Brain microvascular endothelial cell (primary cell): ENCODE measurements around the gene CD247.
A peak's percentile ranks its signal among the peaks of the same experiment; 100 is the strongest.

Source experiments
- DNase-seq: peaks from one replicate; pipeline ENCODE4 v3.0.0-alpha.2; 2020
- H3K27ac ChIP-seq: fragments of 250-450 bp; sonication (Bioruptor Pico); 2 replicates; pipeline ENCODE4 v1.5.1; 2020; ENCODE audit warnings: mild to moderate bottlenecking, moderate library complexity
- H3K27me3 ChIP-seq: fragments of 250-450 bp; sonication (Bioruptor Pico); replicated peaks from 2 replicates; pipeline ENCODE4 v1.5.1; 2020; ENCODE audit warnings: mild to moderate bottlenecking
- H3K36me3 ChIP-seq: fragments of 250-450 bp; sonication (Bioruptor Pico); replicated peaks from 2 replicates; pipeline ENCODE4 v1.5.1; 2020; ENCODE audit warnings: mild to moderate bottlenecking
- H3K4me3 ChIP-seq: 2 replicates; pipeline ENCODE4 v1.5.1; 2011; ENCODE audit warnings: low read depth, mild to moderate bottlenecking, control low read depth, low read length, moderate library complexity
- in situ Hi-C: cut with HindIII; loops from 2 replicates; pipeline ENCODE4 v1.10.0; 2017; ENCODE audit warnings: low sequenced_read_pairs, low pct_ligation_motif_present
- TF ChIP-seq, protein P1 (sequence below): IDR thresholded peaks from 2 replicates; pipeline ENCODE4 v1.5.1; 2011; ENCODE audit warnings: low read depth, mild to moderate bottlenecking, moderate library complexity, low read length, control low read depth, inconsistent platforms; ENCODE audit errors: missing control alignments

CD247 gene

DNA sequence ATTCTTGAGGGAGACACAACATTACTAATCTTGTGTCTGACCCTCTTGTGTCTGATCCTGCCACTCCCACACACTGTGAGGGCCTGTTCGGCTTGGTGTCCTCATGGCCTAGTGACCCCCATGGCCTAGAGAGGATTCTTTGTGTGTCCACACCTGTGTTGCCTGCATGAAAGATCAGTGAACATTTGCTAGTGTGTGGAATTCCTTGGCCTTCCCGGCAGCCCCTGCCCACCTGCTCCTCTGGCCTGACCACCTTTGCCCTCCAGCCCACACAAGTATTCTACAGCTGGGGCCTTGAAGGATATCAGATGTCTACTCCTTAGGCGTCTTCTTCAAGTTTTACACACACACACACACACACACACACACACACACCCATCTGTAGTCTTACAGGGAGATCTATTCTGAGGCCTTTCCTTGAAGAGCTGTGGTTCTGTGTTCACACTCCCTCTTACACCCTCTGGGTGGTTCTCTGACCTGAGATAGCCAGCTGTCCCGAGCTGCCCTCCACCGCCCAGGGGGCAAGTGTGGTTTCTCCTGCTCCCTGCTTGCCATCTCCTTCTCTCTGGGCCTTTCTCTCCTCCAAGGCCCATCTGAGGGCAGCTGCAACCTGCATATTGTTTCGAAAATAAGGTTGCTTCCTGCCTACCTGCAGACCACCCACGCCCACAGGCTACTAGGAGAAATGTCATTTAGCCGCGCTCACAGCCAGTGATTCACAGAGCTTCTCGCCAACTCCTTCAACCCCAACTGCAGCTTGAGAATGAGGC lies 45.4 kb downstream of the CD247 start:
- TF ChIP-seq, protein P1, sequence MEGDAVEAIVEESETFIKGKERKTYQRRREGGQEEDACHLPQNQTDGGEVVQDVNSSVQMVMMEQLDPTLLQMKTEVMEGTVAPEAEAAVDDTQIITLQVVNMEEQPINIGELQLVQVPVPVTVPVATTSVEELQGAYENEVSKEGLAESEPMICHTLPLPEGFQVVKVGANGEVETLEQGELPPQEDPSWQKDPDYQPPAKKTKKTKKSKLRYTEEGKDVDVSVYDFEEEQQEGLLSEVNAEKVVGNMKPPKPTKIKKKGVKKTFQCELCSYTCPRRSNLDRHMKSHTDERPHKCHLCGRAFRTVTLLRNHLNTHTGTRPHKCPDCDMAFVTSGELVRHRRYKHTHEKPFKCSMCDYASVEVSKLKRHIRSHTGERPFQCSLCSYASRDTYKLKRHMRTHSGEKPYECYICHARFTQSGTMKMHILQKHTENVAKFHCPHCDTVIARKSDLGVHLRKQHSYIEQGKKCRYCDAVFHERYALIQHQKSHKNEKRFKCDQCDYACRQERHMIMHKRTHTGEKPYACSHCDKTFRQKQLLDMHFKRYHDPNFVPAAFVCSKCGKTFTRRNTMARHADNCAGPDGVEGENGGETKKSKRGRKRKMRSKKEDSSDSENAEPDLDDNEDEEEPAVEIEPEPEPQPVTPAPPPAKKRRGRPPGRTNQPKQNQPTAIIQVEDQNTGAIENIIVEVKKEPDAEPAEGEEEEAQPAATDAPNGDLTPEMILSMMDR: no peak
- in situ Hi-C loops: no loop called here
- Histone ChIP-seq H3K36me3 (no peaks in the 10 kb centered on the region), H3K4me3 (no peak overlapping the region), H3K27me3 (no peaks in the 10 kb centered on the region), H3K27ac (no peak overlapping the region)
- DNase-seq: no peak

DNA sequence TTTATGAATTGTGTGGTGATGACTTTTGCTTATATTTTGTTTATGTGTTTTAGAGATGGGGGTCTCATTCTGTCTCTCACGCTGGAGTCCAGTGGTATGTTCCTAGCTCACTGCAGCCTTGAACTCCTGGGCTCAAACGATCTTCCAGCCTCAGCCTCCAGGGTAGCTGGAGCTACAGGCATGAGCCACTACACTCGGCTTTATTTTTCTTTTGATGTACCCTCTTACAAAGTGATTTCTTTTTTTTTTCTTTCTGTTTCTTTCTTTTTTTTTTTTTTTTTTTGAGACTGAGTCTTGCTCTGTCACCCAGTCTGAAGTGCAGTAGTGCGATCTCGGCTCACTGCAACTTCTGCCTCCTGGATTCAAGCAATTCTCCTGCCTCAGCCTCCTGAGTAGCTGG lies 46.8 kb downstream of the CD247 start:
- Histone ChIP-seq H3K4me3 (no peak overlapping the region), H3K27me3 (no peaks in the 10 kb centered on the region), H3K36me3 (no peaks in the 10 kb centered on the region), H3K27ac (no peak overlapping the region)
- TF ChIP-seq, protein P1: no peak
- no peak for DNase-seq
- in situ Hi-C loops: no loop called here

DNA sequence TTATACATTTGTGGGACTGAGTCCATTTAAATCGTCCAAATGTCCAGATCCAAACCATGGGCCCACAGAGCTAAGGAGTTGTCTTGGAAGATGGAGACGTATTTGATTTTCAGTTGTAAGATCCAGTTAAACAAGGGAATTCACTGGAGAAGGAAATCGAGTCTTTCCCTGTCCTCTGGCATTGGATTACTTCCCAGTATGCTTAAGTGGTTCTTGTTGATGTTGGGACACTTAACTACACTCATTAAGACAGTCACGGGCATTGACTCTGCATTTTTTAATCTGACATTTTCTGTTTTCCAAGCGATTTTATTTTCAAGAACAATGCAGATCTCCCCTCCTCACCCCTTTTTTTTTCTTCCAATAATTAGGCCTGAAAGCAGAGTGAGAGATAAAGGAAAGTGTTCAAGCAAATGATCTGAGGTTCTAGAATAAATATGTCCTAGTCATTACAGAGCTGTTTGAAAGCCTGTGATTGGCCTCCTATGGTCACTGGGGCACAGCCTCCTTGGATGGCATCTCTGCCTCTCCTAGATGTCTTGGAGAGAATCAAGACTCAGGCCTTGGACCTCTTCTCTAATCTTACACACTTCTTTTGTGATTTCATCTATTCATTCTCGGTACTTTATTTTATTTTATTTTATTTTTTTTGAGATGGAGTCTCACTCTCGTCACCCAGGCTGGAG lies 48.9 kb downstream of the CD247 start:
- TF ChIP-seq, protein P1: no peak
- no peak overlapping the region for H3K4me3 ChIP-seq
- DNase-seq: no peak
- no peak overlapping the region for H3K27ac ChIP-seq
- in situ Hi-C loops: no loop called here
- no peaks in the 10 kb centered on the region for H3K27me3 ChIP-seq
- H3K36me3 ChIP-seq: no peaks in the 10 kb centered on the region

DNA sequence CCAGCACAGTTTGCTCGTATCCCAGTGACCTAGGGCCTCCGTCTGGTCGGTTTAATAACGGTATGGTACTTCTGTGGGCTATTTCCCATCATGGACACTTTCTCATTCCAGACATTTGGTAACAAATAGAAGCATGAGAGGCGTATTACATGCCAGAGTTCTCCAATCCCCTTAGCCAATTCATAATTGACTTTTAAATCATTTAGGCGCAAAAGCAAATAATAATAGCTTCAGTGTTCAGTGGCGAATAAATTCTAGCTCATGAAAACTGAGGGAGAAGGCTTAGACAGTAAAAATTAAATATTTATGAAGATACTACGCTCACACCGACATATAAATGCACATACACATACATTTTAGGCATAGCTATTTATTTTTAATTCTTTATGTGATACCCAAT lies 50.6 kb downstream of the CD247 start:
- Histone ChIP-seq H3K36me3 (no peaks in the 10 kb centered on the region), H3K27ac (no peak overlapping the region), H3K4me3 (no peak overlapping the region), H3K27me3 (no peaks in the 10 kb centered on the region)
- no peak for DNase-seq
- TF ChIP-seq, protein P1: no peak
- in situ Hi-C loops: no loop called here

DNA sequence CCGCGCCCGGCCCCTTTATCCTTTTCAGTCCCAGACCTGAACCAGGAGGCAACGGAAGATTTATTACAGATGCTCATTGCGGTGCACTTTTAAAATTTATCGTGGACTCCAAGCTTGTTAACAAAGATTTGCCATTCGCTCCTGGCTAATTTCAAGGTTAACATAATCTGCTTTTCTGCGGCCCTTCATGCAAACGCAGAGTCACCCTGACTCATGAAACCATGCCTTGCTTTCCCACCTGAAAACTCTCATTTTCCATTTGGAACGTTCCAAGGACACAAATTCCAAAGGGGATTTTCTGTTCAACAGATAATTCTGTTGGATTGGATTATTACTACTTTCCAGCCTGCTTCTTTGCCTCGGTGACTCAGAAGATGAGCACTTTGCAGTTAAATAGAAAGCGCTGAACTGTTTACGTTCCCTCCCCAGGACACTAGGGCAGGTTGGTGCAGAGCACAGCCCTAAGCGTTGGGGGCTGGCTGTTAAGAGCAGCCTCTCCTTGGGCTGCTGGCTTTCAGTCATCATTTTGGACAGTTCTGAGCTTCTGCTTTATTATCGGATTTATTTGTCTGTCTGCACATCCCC lies 51.1 kb downstream of the CD247 start:
- Histone ChIP-seq H3K36me3 (no peaks in the 10 kb centered on the region), H3K4me3 (no peak overlapping the region), H3K27ac (no peak overlapping the region), H3K27me3 (no peaks in the 10 kb centered on the region)
- DNase-seq: peak; percentile 11
- in situ Hi-C loops: no loop called here
- TF ChIP-seq, protein P1: no peak
